ENCODE data around the gene NUP85.

GRCh38 chr17:75242461-75243042, 37.1 kb downstream of the NUP85 start:
- TF ChIP-seq EZH2 (IDR thresholded peaks at IDR 0.05; ENCODE audit: insufficient read depth, poor library complexity, severe bottlenecking) (no peak), EZH2phosphoT487 (IDR thresholded peaks at IDR 0.05; ENCODE audit: insufficient read depth, low read depth) (no peak)
